ENCODE measurements around the gene FAM187B.

GRCh38 chr19:35260694-35261304, 32.3 kb upstream of the FAM187B start:
- TF ChIP-seq EZH2 (IDR thresholded peaks at IDR 0.05; ENCODE audit: low read depth) (no peak), CTCF (conservative IDR thresholded peaks at IDR 0.05) (no peak)

Measured in PC-9 (cell line).